ENCODE results near the gene DMTF1.

DNA sequence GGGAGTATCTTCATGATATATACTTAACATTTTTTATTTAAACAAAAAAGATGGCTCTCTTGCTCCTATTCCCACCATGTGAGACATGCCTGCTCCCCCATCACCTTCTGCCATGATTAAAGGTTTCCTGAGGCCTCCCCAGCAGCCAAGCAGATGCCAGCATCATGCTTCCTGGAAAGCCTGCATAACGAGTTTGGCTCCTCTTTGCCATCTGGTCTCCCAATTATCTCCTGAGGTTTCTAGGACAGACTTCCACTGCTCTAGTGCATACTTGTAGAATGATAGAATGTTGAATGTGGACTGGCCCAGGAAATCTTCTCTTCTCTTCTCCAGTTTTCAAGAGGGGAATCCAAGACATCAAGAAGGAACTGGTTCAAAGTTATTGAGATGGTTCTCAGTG, 46.9 kb upstream of the DMTF1 start:
- TF ChIP-seq, protein P1, sequence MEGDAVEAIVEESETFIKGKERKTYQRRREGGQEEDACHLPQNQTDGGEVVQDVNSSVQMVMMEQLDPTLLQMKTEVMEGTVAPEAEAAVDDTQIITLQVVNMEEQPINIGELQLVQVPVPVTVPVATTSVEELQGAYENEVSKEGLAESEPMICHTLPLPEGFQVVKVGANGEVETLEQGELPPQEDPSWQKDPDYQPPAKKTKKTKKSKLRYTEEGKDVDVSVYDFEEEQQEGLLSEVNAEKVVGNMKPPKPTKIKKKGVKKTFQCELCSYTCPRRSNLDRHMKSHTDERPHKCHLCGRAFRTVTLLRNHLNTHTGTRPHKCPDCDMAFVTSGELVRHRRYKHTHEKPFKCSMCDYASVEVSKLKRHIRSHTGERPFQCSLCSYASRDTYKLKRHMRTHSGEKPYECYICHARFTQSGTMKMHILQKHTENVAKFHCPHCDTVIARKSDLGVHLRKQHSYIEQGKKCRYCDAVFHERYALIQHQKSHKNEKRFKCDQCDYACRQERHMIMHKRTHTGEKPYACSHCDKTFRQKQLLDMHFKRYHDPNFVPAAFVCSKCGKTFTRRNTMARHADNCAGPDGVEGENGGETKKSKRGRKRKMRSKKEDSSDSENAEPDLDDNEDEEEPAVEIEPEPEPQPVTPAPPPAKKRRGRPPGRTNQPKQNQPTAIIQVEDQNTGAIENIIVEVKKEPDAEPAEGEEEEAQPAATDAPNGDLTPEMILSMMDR (IDR thresholded peaks at IDR 0.05): no peak
- TF ChIP-seq POLR2A (IDR thresholded peaks at IDR 0.05): no peak

All from body of pancreas (tissue), 4 donors.